ENCODE data around the gene TRA2A.

Gene TRA2A

GRCh38 chr7:23477962-23478866 lies 53.6 kb downstream of the TRA2A start:
- H3K36me3 Mint-ChIP-seq: no peaks in the 10 kb centered on the region
- no peak overlapping the region for H3K27ac Mint-ChIP-seq
- no peaks in the 10 kb centered on the region for H3K9me3 Mint-ChIP-seq
- peaks cover 48% of the 10 kb centered on the region for H3K27me3 Mint-ChIP-seq
- peaks cover 6% of the 10 kb centered on the region for H3K4me1 Mint-ChIP-seq
- no peak overlapping the region for H3K4me3 Mint-ChIP-seq
- no peak for ATAC-seq

- H3K4me3 Mint-ChIP-seq: no peak overlapping the region
- H3K36me3 Mint-ChIP-seq: no peaks in the 10 kb centered on the region
- H3K4me1 Mint-ChIP-seq: peaks cover 6% of the 10 kb centered on the region
- H3K27me3 Mint-ChIP-seq: peaks cover 45% of the 10 kb centered on the region
- H3K9me3 Mint-ChIP-seq: no peaks in the 10 kb centered on the region
- H3K27ac Mint-ChIP-seq: no peak overlapping the region
- ATAC-seq: no peak
Measured at GRCh38 chr7:23477157-23477499, 54.7 kb downstream of the TRA2A start.

- Mint-ChIP-seq H3K27me3 (peaks cover 44% of the 10 kb centered on the region), H3K27ac (no peak overlapping the region), H3K4me3 (no peak overlapping the region), H3K36me3 (no peaks in the 10 kb centered on the region), H3K9me3 (no peaks in the 10 kb centered on the region), H3K4me1 (peaks cover 6% of the 10 kb centered on the region)
- ATAC-seq: no peak
Measured at GRCh38 chr7:23476286-23477156, 55.3 kb downstream of the TRA2A start.

- H3K27ac Mint-ChIP-seq: no peak overlapping the region
- H3K27me3 Mint-ChIP-seq: peaks cover 49% of the 10 kb centered on the region
- no peak overlapping the region for H3K4me3 Mint-ChIP-seq
- no peaks in the 10 kb centered on the region for H3K36me3 Mint-ChIP-seq
- H3K4me1 Mint-ChIP-seq: peaks cover 10% of the 10 kb centered on the region
- no peaks in the 10 kb centered on the region for H3K9me3 Mint-ChIP-seq
- ATAC-seq: no peak
Measured at GRCh38 chr7:23475576-23475839, 56.3 kb downstream of the TRA2A start.

- Mint-ChIP-seq H3K9me3 (no peaks in the 10 kb centered on the region), H3K27me3 (peaks cover 54% of the 10 kb centered on the region), H3K36me3 (no peaks in the 10 kb centered on the region), H3K4me3 (peak overlapping the region; percentile 63), H3K27ac (peak overlapping the region; percentile 51), H3K4me1 (peaks cover 16% of the 10 kb centered on the region)
- no peak for ATAC-seq
Measured at GRCh38 chr7:23474829-23475575, 56.8 kb downstream of the TRA2A start.

- Mint-ChIP-seq H3K27me3 (peaks cover 58% of the 10 kb centered on the region), H3K27ac (peak overlapping the region; percentile 51)
Measured at GRCh38 chr7:23474094-23474828, 57.5 kb downstream of the TRA2A start.

GRCh38 chr7:23473844-23474093 lies 58.0 kb downstream of the TRA2A start:
- Mint-ChIP-seq H3K36me3 (no peaks in the 10 kb centered on the region), H3K9me3 (no peaks in the 10 kb centered on the region), H3K27me3 (peaks cover 53% of the 10 kb centered on the region), H3K27ac (no peak overlapping the region), H3K4me1 (peaks cover 18% of the 10 kb centered on the region), H3K4me3 (peak overlapping the region; percentile 63)
- ATAC-seq: peak; percentile 26

More at GRCh38 chr7:23474094-23474828, 57.5 kb downstream of the TRA2A start:
- Mint-ChIP-seq H3K4me3 (peak overlapping the region; percentile 63), H3K4me1 (peaks cover 18% of the 10 kb centered on the region), H3K36me3 (no peaks in the 10 kb centered on the region), H3K9me3 (no peaks in the 10 kb centered on the region)
- peak; percentile 81 for ATAC-seq

- ATAC-seq: no peak
- peaks cover 52% of the 10 kb centered on the region for H3K27me3 Mint-ChIP-seq
- peaks cover 22% of the 10 kb centered on the region for H3K4me1 Mint-ChIP-seq
- no peaks in the 10 kb centered on the region for H3K36me3 Mint-ChIP-seq
- H3K9me3 Mint-ChIP-seq: no peaks in the 10 kb centered on the region
- peak overlapping the region; percentile 41 for H3K4me3 Mint-ChIP-seq
- H3K27ac Mint-ChIP-seq: peak overlapping the region; percentile 27
Measured at GRCh38 chr7:23472956-23473843, 58.6 kb downstream of the TRA2A start.

- Mint-ChIP-seq H3K9me3 (no peaks in the 10 kb centered on the region), H3K4me3 (no peak overlapping the region), H3K4me1 (peaks cover 28% of the 10 kb centered on the region), H3K27me3 (peaks cover 58% of the 10 kb centered on the region), H3K36me3 (no peaks in the 10 kb centered on the region), H3K27ac (no peak overlapping the region)
- no peak for ATAC-seq
Measured at GRCh38 chr7:23472556-23472955, 59.2 kb downstream of the TRA2A start.

GRCh38 chr7:23472046-23472445 lies 59.7 kb downstream of the TRA2A start:
- Mint-ChIP-seq H3K4me1 (peaks cover 33% of the 10 kb centered on the region), H3K9me3 (no peaks in the 10 kb centered on the region), H3K4me3 (no peak overlapping the region), H3K27ac (no peak overlapping the region), H3K27me3 (peaks cover 63% of the 10 kb centered on the region), H3K36me3 (no peaks in the 10 kb centered on the region)
- no peak for ATAC-seq

GRCh38 chr7:23471106-23471859 lies 60.5 kb downstream of the TRA2A start:
- H3K27me3 Mint-ChIP-seq: peaks cover 66% of the 10 kb centered on the region

GRCh38 chr7:23470330-23471105 lies 61.3 kb downstream of the TRA2A start, which contains the start of gene IGF2BP3:
Gene IGF2BP3, minus strand, starts transcription at chr7:23470491. Its CDS starts 381 bp downstream, at chr7:23470110.
- no peaks in the 10 kb centered on the region for H3K36me3 Mint-ChIP-seq
- H3K4me1 Mint-ChIP-seq: peaks cover 34% of the 10 kb centered on the region
- no peaks in the 10 kb centered on the region for H3K9me3 Mint-ChIP-seq
- ATAC-seq: no peak
- H3K4me3 Mint-ChIP-seq: peak within 1 kb of the TSS; percentile 77
- H3K27me3 Mint-ChIP-seq: peaks cover 72% of the 10 kb centered on the region
- peak within 1 kb of the TSS; percentile 38 for H3K27ac Mint-ChIP-seq

More at GRCh38 chr7:23471106-23471859, 60.5 kb downstream of the TRA2A start:
- Mint-ChIP-seq H3K4me3 (no peak overlapping the region), H3K36me3 (no peaks in the 10 kb centered on the region), H3K4me1 (peaks cover 34% of the 10 kb centered on the region), H3K27ac (peak overlapping the region; percentile 38), H3K9me3 (no peaks in the 10 kb centered on the region)
- ATAC-seq: peak; percentile 44

- no peaks in the 10 kb centered on the region for H3K36me3 Mint-ChIP-seq
- H3K27ac Mint-ChIP-seq: peak overlapping the region; percentile 38
- H3K9me3 Mint-ChIP-seq: no peaks in the 10 kb centered on the region
- H3K27me3 Mint-ChIP-seq: peaks cover 73% of the 10 kb centered on the region
- H3K4me1 Mint-ChIP-seq: peaks cover 34% of the 10 kb centered on the region
- no peak for ATAC-seq
- peak overlapping the region; percentile 77 for H3K4me3 Mint-ChIP-seq
Measured at GRCh38 chr7:23469961-23470250, 61.9 kb downstream of the TRA2A start.

Data from stimulated activated memory B cell treated with anti-CD40 and anti-IgM and Interleukin-4, amounts not matched to agents 10 μg/mL and 1 μg/mL and 100 μg/mL, for 72 hours (primary cell).